Breast epithelium (tissue), 3 donors: ENCODE measurements around the gene ALKBH4. TPM values are rescaled to one million over a fixed set of nuclear protein-coding genes. Genes with fewer than 3 reads are reported as not detected.

ENCODE experiments used
- total RNA-seq, 3 donors: library from RNA; depleted of rRNA; stranded (reverse); fragments of >200 nt; gene quantifications; one replicate each; pipeline ENCODE4 v1.1.0, GENCODE V29; 2016

The ALKBH4 gene
- total RNA-seq, 3 donors from 2014 or later: 15.1 to 28.5 (median 17.8) TPM

Other genes starting within 250 kb of the ALKBH4 start
- gene SH2B2, start 178.0 kb downstream of the ALKBH4 start, total RNA-seq: 1 to 10 TPM; 1.6 to 6.6 (median 4.0) TPM
- gene SPDYE6, start 108.4 kb downstream of the ALKBH4 start, total RNA-seq: under 1 TPM in 1 of 3 donors, not detected in 2; 0.33 TPM
- 10 to 100 TPM; 17.3 to 30.5 (median 29.7) TPM for gene PRKRIP1, start 68.5 kb downstream of the ALKBH4 start, total RNA-seq
- 10 to 100 TPM in 2 of 3 donors, 1 to 10 TPM in 1; 8.3 to 24.9 (median 18.1) TPM for gene ORAI2, start 31.3 kb downstream of the ALKBH4 start, total RNA-seq
- 10 to 100 TPM in 2 of 3 donors, 1 to 10 TPM in 1; 7.4 to 20.6 (median 11.6) TPM for gene LRWD1, start 121 bp upstream of the ALKBH4 start, total RNA-seq
- gene POLR2J, start 14.1 kb upstream of the ALKBH4 start, total RNA-seq: 10 to 100 TPM; 14.3 to 24.2 (median 22.3) TPM
- 10 to 100 TPM in 1 of 3 donors, 1 to 10 TPM in 2; 3.7 to 11.1 (median 7.2) TPM for gene RASA4B, start 52.9 kb upstream of the ALKBH4 start, total RNA-seq
- gene UPK3BL2, start 78.8 kb upstream of the ALKBH4 start, total RNA-seq: 1 to 10 TPM in 2 of 3 donors, under 1 TPM in 1; 0.98 to 5.7 (median 5.1) TPM
- gene SPDYE2, start 86.4 kb upstream of the ALKBH4 start, total RNA-seq: not detected
- 10 to 100 TPM; 13.5 to 16.5 (median 15.1) TPM for gene POLR2J3, start 107.7 kb upstream of the ALKBH4 start, total RNA-seq
- 10 to 100 TPM; 16.2 to 43.6 (median 17.0) TPM for gene RASA4, start 151.9 kb upstream of the ALKBH4 start, total RNA-seq
- 10 to 100 TPM; 11.8 to 31.3 (median 22.0) TPM for gene UPK3BL1, start 177.9 kb upstream of the ALKBH4 start, total RNA-seq
- not detected for gene SPDYE2B, start 185.5 kb upstream of the ALKBH4 start, total RNA-seq
- 1 to 10 TPM in 2 of 3 donors, under 1 TPM in 1; 0.88 to 2.7 (median 1.6) TPM for gene POLR2J2, start 206.8 kb upstream of the ALKBH4 start, total RNA-seq